ENCODE results near the gene LILRB1.
"Not testable (repeated sequence)": the region's sequence is repeated elsewhere in the genome, so short reads cannot be mapped to it uniquely, and the experiment has no call there.

GRCh38 chr19:54624934-54625730 is 5.2 kb upstream of the LILRB1 start:
- TF ChIP-seq, protein P1, sequence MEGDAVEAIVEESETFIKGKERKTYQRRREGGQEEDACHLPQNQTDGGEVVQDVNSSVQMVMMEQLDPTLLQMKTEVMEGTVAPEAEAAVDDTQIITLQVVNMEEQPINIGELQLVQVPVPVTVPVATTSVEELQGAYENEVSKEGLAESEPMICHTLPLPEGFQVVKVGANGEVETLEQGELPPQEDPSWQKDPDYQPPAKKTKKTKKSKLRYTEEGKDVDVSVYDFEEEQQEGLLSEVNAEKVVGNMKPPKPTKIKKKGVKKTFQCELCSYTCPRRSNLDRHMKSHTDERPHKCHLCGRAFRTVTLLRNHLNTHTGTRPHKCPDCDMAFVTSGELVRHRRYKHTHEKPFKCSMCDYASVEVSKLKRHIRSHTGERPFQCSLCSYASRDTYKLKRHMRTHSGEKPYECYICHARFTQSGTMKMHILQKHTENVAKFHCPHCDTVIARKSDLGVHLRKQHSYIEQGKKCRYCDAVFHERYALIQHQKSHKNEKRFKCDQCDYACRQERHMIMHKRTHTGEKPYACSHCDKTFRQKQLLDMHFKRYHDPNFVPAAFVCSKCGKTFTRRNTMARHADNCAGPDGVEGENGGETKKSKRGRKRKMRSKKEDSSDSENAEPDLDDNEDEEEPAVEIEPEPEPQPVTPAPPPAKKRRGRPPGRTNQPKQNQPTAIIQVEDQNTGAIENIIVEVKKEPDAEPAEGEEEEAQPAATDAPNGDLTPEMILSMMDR (conservative IDR thresholded peaks at IDR 0.05; ENCODE audit: low read depth, low read length), result not testable (repeated sequence)
- TF ChIP-seq EZH2 (IDR thresholded peaks at IDR 0.05; ENCODE audit: low read length, unreplicated experiment); EZH2phosphoT487 (IDR thresholded peaks at IDR 0.05; ENCODE audit: borderline replicate concordance, low read length): not testable (repeated sequence)
